ENCODE measurements around the gene PLD4.

DNA sequence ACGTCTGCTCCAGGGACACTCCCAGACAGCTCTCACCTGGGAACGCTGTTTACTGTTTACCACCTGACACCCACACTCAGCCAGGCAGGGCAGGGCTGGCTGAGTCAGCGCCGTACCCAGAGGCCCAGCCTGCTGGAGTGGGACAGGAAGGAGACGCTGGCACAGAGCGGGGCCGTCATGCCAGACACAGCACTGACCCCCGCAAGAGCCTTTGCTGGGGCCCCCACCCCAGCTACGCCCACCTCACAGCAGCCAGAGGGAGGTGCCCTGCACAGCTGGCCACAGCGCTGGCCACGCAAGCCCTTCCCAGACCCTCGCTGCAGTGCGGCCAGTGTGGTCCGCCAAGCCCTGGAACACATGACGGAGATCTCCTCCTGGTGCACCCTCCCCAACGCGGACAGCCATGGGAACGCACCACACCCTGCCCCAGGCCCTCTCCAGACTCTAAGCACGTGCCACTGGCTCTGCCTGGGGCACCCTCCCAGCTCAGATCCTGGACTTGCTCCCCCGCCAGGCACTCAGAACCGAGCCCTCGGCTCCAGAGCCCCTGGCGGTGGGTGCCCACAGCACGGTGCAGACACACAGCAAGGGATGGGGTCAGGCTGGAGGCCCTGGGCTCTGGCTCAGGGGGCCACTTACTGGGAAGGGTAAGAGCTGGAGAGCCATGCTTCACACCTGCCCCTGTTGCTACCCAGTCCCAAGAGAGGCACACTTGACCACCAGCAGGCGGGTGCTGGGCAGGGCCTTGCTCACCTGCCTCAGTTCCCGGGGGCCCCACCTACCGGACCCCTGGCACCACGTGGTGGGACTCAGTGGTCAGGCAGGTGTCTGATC, 47.8 kb downstream of the PLD4 start:
- TF ChIP-seq ATF3 (IDR thresholded peaks at IDR 0.05; ENCODE audit: insufficient read depth, low read depth, low read length): no peak
- TF ChIP-seq CTCF (IDR thresholded peaks at IDR 0.05; ENCODE audit: control extremely low read depth in 1 of 3, insufficient read depth in 1 of 3, low read depth in 1 of 3, low read length in 3 of 3): no peak
- no peak for TF ChIP-seq CHD7 (IDR thresholded peaks at IDR 0.05; ENCODE audit: insufficient replicate concordance, low read length)
- TF ChIP-seq, protein P1, sequence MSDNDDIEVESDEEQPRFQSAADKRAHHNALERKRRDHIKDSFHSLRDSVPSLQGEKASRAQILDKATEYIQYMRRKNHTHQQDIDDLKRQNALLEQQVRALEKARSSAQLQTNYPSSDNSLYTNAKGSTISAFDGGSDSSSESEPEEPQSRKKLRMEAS (IDR thresholded peaks at IDR 0.05): no peak

All from H1 (cell line).